Endothelial cell of umbilical vein (primary cell): Measurements from ENCODE around the gene SUPT16H. TPM values are rescaled to one million over a fixed set of nuclear protein-coding genes. Genes with fewer than 3 reads are reported as not detected.
A peak's percentile ranks its signal among the peaks of the same experiment; 100 is the strongest.

Source experiments
- BruUV-seq: library from RNA; stranded (reverse); fragments of 400-500 nt; replicated peaks from 2 replicates; lab custom pipeline; 2021; lab: Mats Ljungman, UMichigan
- CTCF ChIA-PET: fragments of 300-600, 350-600 bp; sonication (Branson Sonifier 250); formaldehyde crosslinking; loops from one replicate; lab custom pipeline; 2021; ENCODE audit warnings: antibody characterized with exemption, inconsistent platforms; lab: Charles Lee
- POLR2A ChIA-PET: fragments of 300-600, 350-600 bp; sonication (Branson Sonifier 250); formaldehyde crosslinking; loops from one replicate; lab custom pipeline; 2021; ENCODE audit warnings: antibody characterized with exemption, inconsistent platforms; lab: Charles Lee
- DNase-seq: peaks from one replicate; pipeline ENCODE4 v3.0.0-alpha.2; 2011; ENCODE audit warnings: low read depth, low spot score
- FAIRE-seq: peaks from 2 replicates; lab custom pipeline; 2011; peaks lifted over from hg19 to GRCh38; lab: Jason Lieb, UNC
- H2AFZ ChIP-seq: 2 replicates; pipeline ENCODE4 v1.6.0; 2012; ENCODE audit warnings: low read depth, low read length, control low read depth, inconsistent platforms
- H3K27ac ChIP-seq: 2 replicates; pipeline ENCODE4 v1.5.1; 2011; ENCODE audit warnings: low read depth, mild to moderate bottlenecking, control low read depth, low read length, moderate library complexity; ENCODE audit not compliant: insufficient read depth
- H3K27me3 ChIP-seq, 2 experiments: 2 replicates each; pipeline versions ENCODE4 v1.6.0 to v1.6.1; 2011; ENCODE audit warnings: low read length in 2 of 2, mixed read lengths in 1 of 2; ENCODE audit not compliant: control insufficient read depth in 2 of 2, insufficient read depth in 2 of 2
- H3K36me3 ChIP-seq, 2 experiments: 2 replicates in 1 of 2; 3 replicates in 1 of 2; pipeline ENCODE4 v1.5.1; 2011; ENCODE audit warnings: low read length in 2 of 2, mild to moderate bottlenecking in 1 of 2, moderate library complexity in 1 of 2; ENCODE audit not compliant: control insufficient read depth in 2 of 2, insufficient read depth in 2 of 2; ENCODE audit errors: extremely low read depth in 1 of 2
- H3K4me1 ChIP-seq: 3 replicates; pipeline ENCODE4 v1.5.1; 2011; ENCODE audit warnings: mild to moderate bottlenecking, low read length; ENCODE audit not compliant: control insufficient read depth, insufficient read depth; ENCODE audit errors: extremely low read depth
- H3K4me2 ChIP-seq: 2 replicates; pipeline ENCODE4 v1.6.1; 2011; ENCODE audit warnings: low read length, control low read depth, mixed read lengths; ENCODE audit not compliant: insufficient read depth
- H3K4me3 ChIP-seq, 3 experiments: fragments of 200-600 bp in 1 of 3; sonication (generic), shearing (Covaris generic) in 1 of 3; replicated peaks in 1 of 3; 2 replicates each; pipeline ENCODE4 v1.5.1; 2011 to 2016; ENCODE audit warnings: control low read depth in 3 of 3, low read length in 3 of 3, mild to moderate bottlenecking in 2 of 3, inconsistent platforms in 1 of 3, low read depth in 1 of 3, moderate library complexity in 1 of 3; ENCODE audit not compliant: insufficient read depth in 1 of 3
- H3K79me2 ChIP-seq: 2 replicates; pipeline ENCODE4 v1.6.0; 2012; ENCODE audit warnings: low read length, inconsistent platforms; ENCODE audit not compliant: control insufficient read depth, insufficient read depth
- H3K9ac ChIP-seq: replicated peaks from 2 replicates; pipeline ENCODE3; 2011; ENCODE audit warnings: low read length, control low read depth; ENCODE audit not compliant: insufficient read depth; ENCODE audit errors: extremely low read depth
- H3K9me1 ChIP-seq: replicated peaks from 3 replicates; pipeline ENCODE4 v1.6.0; 2011; ENCODE audit warnings: mild to moderate bottlenecking, low read length; ENCODE audit not compliant: control insufficient read depth, insufficient read depth; ENCODE audit errors: extremely low read depth
- H3K9me3 ChIP-seq: replicated peaks from 2 replicates; pipeline ENCODE4 v1.5.1; 2012; ENCODE audit warnings: low read length, inconsistent platforms; ENCODE audit not compliant: control insufficient read depth, insufficient read depth
- H4K20me1 ChIP-seq: replicated peaks from 2 replicates; pipeline ENCODE3; 2011; ENCODE audit warnings: mild to moderate bottlenecking, low read length; ENCODE audit not compliant: control insufficient read depth, insufficient read depth; ENCODE audit errors: extremely low read depth
- EZH2 ChIP-seq: IDR thresholded peaks from 2 replicates; pipeline ENCODE4 v1.6.1; 2012; ENCODE audit warnings: borderline replicate concordance, low read depth, mild to moderate bottlenecking, moderate library complexity, low read length, inconsistent platforms; ENCODE audit not compliant: severe bottlenecking
- FOS ChIP-seq: IDR thresholded peaks from 2 replicates; pipeline ENCODE4 v1.6.1; 2011; ENCODE audit warnings: mild to moderate bottlenecking, low read length, moderate library complexity, borderline replicate concordance; ENCODE audit not compliant: insufficient read depth
- GATA2 ChIP-seq: IDR thresholded peaks from 2 replicates; pipeline ENCODE4 v1.7.0; 2011; ENCODE audit warnings: low read depth, mild to moderate bottlenecking, moderate library complexity, mixed read lengths, low read length; ENCODE audit not compliant: insufficient read length, insufficient read depth
- JUN ChIP-seq: IDR thresholded peaks from 2 replicates; pipeline ENCODE4 v1.6.1; 2011; ENCODE audit warnings: borderline replicate concordance, low read depth; ENCODE audit not compliant: insufficient read length, insufficient read depth
- MYC ChIP-seq: IDR thresholded peaks from one replicate; pipeline ENCODE4 v1.6.1; 2011; ENCODE audit warnings: mild to moderate bottlenecking, low read depth, low read length
- POLR2A ChIP-seq: IDR thresholded peaks from 2 replicates; pipeline ENCODE4 v1.6.1; 2012; ENCODE audit warnings: low read depth, mild to moderate bottlenecking, control low read depth, low read length
- POLR2AphosphoS5 ChIP-seq: IDR thresholded peaks from 2 replicates; pipeline ENCODE4 v1.6.1; 2012; ENCODE audit warnings: low read depth, mild to moderate bottlenecking, control low read depth, low read length, moderate library complexity; ENCODE audit not compliant: insufficient read depth
- dilution Hi-C: fragments of 300-500 bp; cut with MboI; formaldehyde crosslinking; loops from one replicate; pipeline ENCODE4 v1.15.0; 2019; ENCODE audit warnings: low sequenced_read_pairs; ENCODE audit not compliant: extremely low pct_ligation_motif_present
- intact Hi-C: fragments of 100-400 bp; cut with micrococcal nuclease; formaldehyde crosslinking; loops from one replicate; pipeline ENCODE4 v1.10.0; 2022
- polyA plus RNA-seq, 4 experiments: library from polyadenylated mRNA; depleted of rRNA in 3 of 4; stranded (reverse) in 3 of 4; unstranded in 1 of 4; fragments of >200 nt; gene quantifications; 2 replicates each; pipeline versions ENCODE4 v1.2.1 to v1.2.3, GENCODE V29; 2011 to 2012; ENCODE audit warnings: missing spikeins in 1 of 4
- total RNA-seq: library from RNA; stranded (reverse); gene quantifications from 2 replicates; pipeline ENCODE4 v1.2.3, GENCODE V29; 2021
- TF ChIP-seq, protein P1 (sequence below): IDR thresholded peaks from 2 replicates; pipeline ENCODE4 v1.6.1; 2011; ENCODE audit not compliant: insufficient read depth, insufficient read length
- TF ChIP-seq, protein P2 (sequence below), 2 donors: IDR thresholded peaks; 1 replicate in 1 of 2; 2 replicates in 1 of 2; pipeline ENCODE4 v1.5.1; 2011; ENCODE audit warnings: low read length in 2 of 2, mild to moderate bottlenecking in 2 of 2, moderate library complexity in 2 of 2, control low read depth in 1 of 2, inconsistent platforms in 1 of 2, low read depth in 1 of 2; ENCODE audit not compliant: insufficient read depth in 1 of 2; ENCODE audit errors: extremely low read depth in 1 of 2

SUPT16H gene
- total and polyA plus RNA-seq, 2 donors (not counting 3 experiments of a cell fraction or from before 2014, with no cell fraction given): 53.1 to 100 TPM

DNA sequence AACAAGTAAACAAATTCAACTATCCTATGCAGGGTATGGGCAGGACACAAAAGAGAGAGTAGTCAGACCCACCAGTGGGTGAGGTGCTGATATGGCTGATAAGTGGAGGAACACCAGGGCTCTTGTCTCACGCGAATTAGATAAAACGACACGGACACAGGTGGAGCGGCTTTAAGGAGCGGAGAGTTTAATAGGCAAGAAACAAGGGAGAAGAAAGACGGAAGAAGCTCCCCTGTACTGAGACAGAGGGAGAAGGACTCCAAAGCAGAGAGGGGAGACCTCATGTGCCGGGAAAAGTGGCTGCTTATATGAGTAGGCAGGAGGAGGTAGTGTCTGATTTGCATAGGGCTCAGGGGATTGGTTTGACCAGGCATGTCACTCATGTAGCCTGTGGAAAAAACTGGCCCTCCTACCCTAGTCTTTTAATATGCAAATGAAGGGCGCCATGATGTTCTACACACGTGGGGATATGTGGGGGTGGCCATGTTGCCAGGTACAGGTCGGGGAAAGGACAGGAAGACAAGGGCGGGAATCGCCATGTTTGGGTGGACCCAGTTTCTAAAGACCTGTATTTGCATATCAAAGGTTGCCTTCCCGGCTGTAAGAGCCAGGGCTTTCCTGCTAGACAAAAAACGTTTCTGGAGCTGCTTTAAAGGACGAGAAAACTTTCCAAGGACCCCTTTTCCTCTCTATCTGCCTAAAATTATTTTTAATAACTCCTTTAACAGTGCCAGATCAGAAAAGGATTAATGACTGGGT, 75.2 kb downstream of the SUPT16H start:
- TF ChIP-seq FOS (no peak), EZH2 (no peak), POLR2AphosphoS5 (no peak), MYC (no peak), POLR2A (no peak), GATA2 (no peak), JUN (no peak)
- TF ChIP-seq, protein P1, sequence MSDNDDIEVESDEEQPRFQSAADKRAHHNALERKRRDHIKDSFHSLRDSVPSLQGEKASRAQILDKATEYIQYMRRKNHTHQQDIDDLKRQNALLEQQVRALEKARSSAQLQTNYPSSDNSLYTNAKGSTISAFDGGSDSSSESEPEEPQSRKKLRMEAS: no peak
- TF ChIP-seq, protein P2, sequence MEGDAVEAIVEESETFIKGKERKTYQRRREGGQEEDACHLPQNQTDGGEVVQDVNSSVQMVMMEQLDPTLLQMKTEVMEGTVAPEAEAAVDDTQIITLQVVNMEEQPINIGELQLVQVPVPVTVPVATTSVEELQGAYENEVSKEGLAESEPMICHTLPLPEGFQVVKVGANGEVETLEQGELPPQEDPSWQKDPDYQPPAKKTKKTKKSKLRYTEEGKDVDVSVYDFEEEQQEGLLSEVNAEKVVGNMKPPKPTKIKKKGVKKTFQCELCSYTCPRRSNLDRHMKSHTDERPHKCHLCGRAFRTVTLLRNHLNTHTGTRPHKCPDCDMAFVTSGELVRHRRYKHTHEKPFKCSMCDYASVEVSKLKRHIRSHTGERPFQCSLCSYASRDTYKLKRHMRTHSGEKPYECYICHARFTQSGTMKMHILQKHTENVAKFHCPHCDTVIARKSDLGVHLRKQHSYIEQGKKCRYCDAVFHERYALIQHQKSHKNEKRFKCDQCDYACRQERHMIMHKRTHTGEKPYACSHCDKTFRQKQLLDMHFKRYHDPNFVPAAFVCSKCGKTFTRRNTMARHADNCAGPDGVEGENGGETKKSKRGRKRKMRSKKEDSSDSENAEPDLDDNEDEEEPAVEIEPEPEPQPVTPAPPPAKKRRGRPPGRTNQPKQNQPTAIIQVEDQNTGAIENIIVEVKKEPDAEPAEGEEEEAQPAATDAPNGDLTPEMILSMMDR (IDR thresholded peaks at IDR 0.05; ENCODE audit: extremely low read depth in 1 of 2, insufficient read depth in 1 of 2, low read depth in 1 of 2, low read length in 2 of 2): no peak
- Histone ChIP-seq H3K9ac (no peak overlapping the region), H3K27ac (no peak overlapping the region), H3K9me3 (no peaks in the 10 kb centered on the region), H3K79me2 (no peaks in the 10 kb centered on the region), H2AFZ (peak overlapping the region; percentile 73), H3K4me1 (no peaks in the 10 kb centered on the region), H3K9me1 (no peaks in the 10 kb centered on the region), H3K27me3 (peaks cover 6% of the 10 kb centered on the region in 2 experiments), H3K4me2 (peak overlapping the region; percentile 63), H3K36me3 (no peaks in the 10 kb centered on the region), H4K20me1 (no peaks in the 10 kb centered on the region), H3K4me3 (peak overlapping the region in 1 of 3 experiments; percentile 20)
- peak; percentile 65 for DNase-seq
- ChIA-PET POLR2A (no interaction called here), CTCF (interaction anchor here (1.3 kb wide), 1 partner anchor 21 kb away, joined by 3 read pairs; no protein-coding TSS in a partner anchor)
- dilution Hi-C loops (no loop called here), intact Hi-C loops (no loop called here)
- FAIRE-seq: peak; percentile 85
- TSS peak; percentile 36 for BruUV-seq
